Endothelial cell of umbilical vein (primary cell): ENCODE results near the gene TPM2.

Experiments
- CTCF ChIP-seq, 2 donors: IDR thresholded peaks; 1 replicate in 1 of 2; 2 replicates in 1 of 2; pipeline ENCODE4 v1.5.1; 2011; ENCODE audit warnings: low read length in 2 of 2, mild to moderate bottlenecking in 2 of 2, moderate library complexity in 2 of 2, control low read depth in 1 of 2, inconsistent platforms in 1 of 2, low read depth in 1 of 2; ENCODE audit not compliant: insufficient read depth in 1 of 2; ENCODE audit errors: extremely low read depth in 1 of 2
- MAX ChIP-seq: IDR thresholded peaks from 2 replicates; pipeline ENCODE4 v1.6.1; 2011; ENCODE audit not compliant: insufficient read depth, insufficient read length

- TF ChIP-seq CTCF (IDR thresholded peaks at IDR 0.05; ENCODE audit: extremely low read depth in 1 of 2, insufficient read depth in 1 of 2, low read depth in 1 of 2, low read length in 2 of 2) (no peak), MAX (no peak)
Measured at GRCh38 chr9:35681341-35682002, 8.3 kb downstream of the TPM2 start.
